ENCODE data around the gene OR10H1.
"Not testable (repeated sequence)": the region's sequence is repeated elsewhere in the genome, so short reads cannot be mapped to it uniquely, and the experiment has no call there.

OR10H1 gene

GRCh38 chr19:15775249-15775648 lies 40.2 kb downstream of the OR10H1 start:
- no peak overlapping the region for H3K4me3 ChIP-seq (ENCODE audit: low read depth, low read length)

GRCh38 chr19:15774159-15774558 lies 41.3 kb downstream of the OR10H1 start:
- H3K4me3 ChIP-seq (ENCODE audit: low read depth, low read length): not testable (repeated sequence)

GRCh38 chr19:15769586-15769985 lies 45.9 kb downstream of the OR10H1 start:
- H3K4me3 ChIP-seq (ENCODE audit: low read depth, low read length): no peak overlapping the region

DNA sequence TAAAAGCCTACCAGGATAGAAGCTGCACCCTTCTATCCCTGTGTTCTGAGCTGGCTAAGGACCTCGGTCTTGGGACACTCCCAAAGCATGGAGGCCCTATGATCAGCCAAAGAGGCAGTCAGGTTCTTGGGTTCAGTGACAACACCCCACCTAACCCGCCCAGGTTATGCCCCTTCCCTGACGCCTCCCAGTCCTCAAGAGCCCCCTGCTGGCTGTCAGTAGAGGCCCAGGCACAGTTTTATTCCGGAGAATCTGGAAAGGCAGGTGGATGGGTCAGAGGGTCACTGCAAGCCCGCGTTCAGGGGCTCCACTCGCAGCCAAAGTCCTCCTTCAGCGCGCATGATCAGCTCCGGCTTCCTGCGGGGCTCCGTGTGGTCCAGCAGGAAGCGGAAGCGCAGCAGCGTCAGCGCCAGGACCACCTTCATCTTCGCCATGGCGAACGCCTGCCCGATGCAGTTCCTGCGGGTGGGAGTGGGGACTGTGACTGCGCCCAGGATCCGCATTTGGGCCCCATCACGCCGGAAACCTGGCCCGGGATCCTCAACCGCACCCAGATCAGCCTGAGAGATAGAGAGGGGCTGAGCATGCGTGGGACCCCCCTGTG lies 55.4 kb downstream of the OR10H1 start:
- H3K4me3 ChIP-seq (ENCODE audit: low read depth, low read length): no peak overlapping the region

DNA sequence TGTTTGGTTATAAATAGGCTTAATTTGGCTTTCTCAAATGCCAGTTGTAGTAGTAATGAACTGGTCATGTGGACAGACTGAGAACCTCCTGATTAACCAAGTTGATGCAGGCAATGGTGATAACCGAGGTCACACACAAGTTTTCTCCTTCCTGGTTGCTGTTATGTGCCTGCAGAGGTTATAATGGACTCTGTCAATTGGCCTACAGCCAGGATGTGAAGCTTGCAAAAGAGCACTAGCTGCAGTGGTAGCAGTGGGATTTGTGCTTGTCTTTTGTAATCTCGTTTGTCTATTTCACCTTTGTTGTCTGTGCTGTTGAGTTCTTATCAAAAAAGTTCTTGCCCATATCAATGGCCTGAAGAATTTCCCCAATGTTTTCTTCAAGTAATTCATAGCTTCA lies 57.1 kb downstream of the OR10H1 start:
- no peak overlapping the region for H3K4me3 ChIP-seq (ENCODE audit: low read depth, low read length)

Measured in iPS-11a (cell line).